C1 segment of cervical spinal cord (tissue), 14 donors: Measurements from ENCODE around the gene NDUFB3.
"Not testable (repeated sequence)": the region's sequence is repeated elsewhere in the genome, so short reads cannot be mapped to it uniquely, and the experiment has no call there.

Source experiments
- DNase-seq, 14 donors: peaks; one replicate each; lab custom pipeline; 2025; lab: John Stamatoyannopoulos, UW

NDUFB3 gene

DNA sequence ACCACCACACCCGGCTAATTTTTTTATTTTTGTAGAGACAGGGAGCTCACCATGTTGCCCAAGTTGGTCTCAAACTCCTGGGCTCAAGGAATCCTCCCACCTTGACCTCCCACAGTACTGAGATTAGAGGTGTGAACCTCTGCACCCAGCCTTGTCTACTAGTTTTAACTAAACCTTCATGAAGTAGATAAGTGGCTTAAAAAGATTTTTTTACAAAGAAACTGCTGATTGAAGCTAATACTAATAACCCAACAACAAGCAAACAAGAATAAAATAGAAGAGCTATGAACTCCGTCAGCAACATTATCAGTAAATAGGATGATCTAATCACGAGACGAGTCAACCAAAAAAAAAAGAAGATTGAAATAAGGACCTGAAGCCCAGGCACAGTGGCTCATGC lies 18.8 kb downstream of the NDUFB3 start:
- DNase-seq, result no peak

DNA sequence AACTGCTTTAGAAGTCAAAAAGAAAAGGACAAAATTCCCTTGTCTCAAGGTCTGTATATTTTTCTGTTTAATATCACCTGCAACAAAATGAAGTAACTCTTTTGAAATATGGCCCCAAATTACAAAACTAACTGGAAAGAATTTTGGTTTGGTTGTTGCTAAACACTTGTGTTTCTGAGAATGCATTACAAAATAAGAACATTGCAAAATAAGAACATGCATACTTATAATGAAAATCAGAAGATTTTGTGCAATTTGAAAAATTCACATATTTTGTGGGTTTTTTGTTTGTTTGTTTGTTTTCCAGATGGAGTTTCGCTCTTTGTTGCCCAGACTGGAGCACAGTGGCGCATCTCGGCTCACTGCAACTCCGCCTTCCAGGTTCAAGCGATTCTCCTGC lies 21.8 kb downstream of the NDUFB3 start:
- DNase-seq, result no peak

DNA sequence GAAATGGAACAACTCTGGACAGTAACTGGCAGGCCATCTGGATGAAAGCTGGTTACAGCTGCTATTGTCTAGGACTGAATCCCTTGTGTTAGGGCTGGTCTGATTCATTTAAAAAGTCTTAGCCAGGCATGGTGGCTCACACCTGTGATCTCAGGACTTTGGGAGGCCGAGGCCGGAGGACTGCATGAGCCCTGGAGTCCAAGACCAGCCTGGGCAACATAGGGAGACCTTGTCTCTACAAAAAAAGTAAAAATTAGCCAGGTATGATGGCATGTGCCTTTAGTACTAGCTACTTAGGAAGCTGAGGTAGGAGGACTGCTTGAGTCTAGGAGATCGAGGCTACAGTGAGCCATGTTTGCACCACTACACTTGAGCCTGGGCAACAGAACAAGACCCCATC lies 28.7 kb downstream of the NDUFB3 start:
- DNase-seq, result no peak

GRCh38 chr2:201105759-201106158 lies 34.0 kb downstream of the NDUFB3 start:
- DNase-seq, result no peak

GRCh38 chr2:201107624-201108023 lies 35.8 kb downstream of the NDUFB3 start:
- DNase-seq, result no peak

GRCh38 chr2:201108341-201108740 lies 36.5 kb downstream of the NDUFB3 start:
- DNase-seq, result peak in 1 of 14 donors; percentile 31

- no peak for DNase-seq
Measured at GRCh38 chr2:201109186-201109585, 37.4 kb downstream of the NDUFB3 start.

DNA sequence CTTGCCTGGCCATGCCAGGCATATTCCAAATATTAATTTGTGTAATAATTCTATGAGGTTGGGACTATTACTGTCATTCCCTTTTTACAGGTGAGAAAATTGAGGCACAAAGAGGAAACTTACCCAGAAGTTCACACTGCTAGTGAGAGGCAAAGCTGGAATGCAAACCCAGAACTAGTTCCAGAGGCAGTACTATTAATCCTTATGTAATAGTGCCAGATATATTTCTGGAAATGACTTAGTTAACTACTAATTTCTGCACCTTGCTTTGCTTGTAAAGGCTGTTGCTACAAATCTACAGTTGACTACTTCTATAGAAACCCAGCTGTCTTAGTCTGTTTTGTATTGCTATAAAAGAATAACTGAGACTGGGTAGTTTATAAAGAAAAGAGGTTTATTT lies 38.8 kb downstream of the NDUFB3 start:
- DNase-seq, result no peak

DNA sequence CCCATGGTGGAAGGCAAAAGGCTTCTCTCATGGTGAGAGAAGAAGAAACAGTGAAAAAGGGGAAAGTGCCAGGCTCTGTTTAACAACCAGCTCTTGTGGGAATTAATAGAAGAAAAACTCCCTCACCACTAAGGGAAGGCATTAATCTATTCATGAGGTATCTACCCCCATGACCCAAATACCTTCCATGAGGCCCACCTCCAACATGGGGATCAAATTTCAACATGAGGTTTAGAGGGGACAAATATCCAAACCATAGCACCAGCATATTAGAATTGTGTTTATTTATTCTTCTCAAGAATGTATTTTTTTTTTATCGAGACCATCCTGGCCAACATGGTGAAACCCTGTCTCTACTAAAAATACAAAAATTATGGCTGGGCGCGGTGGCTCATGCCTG lies 39.3 kb downstream of the NDUFB3 start:
- no peak for DNase-seq

DNA sequence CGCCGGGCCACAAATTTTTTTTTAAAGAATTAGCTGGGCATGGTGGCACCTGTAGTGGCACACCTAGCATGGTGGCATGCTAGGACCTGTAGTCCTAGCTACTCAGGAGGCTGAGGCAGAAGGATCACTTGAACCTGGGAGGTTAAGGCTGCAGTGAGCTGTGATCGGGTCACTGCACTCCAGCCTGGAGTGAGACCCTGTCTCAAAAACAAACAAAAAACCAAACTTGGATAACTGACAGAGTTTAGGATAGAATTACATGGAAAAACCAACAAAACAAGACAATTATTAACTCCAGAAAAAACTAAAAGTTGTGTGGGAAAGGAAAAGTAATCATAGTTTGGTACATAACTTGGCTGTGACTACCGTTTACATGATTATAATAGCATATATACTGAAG lies 42.5 kb downstream of the NDUFB3 start:
- no peak for DNase-seq

DNA sequence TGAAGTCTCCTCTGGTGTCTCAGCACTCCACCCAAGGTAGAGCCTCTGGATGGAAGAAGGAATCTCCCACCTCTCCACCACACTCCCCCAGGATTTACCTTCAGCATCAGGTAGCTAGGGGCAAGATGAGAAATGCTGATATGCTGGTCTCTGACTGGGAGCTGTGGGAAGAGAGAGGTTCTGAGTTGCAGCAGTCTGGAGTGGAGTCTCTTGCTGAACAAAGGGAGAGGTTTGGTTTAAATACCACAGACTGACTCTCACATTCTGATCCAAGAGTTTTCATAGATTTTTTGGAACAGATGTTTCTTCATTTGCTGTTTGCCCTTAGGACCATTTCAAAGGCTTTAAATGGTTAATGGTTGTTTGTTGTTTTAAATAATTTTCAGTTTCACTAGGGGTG lies 43.0 kb downstream of the NDUFB3 start:
- no peak for DNase-seq

DNA sequence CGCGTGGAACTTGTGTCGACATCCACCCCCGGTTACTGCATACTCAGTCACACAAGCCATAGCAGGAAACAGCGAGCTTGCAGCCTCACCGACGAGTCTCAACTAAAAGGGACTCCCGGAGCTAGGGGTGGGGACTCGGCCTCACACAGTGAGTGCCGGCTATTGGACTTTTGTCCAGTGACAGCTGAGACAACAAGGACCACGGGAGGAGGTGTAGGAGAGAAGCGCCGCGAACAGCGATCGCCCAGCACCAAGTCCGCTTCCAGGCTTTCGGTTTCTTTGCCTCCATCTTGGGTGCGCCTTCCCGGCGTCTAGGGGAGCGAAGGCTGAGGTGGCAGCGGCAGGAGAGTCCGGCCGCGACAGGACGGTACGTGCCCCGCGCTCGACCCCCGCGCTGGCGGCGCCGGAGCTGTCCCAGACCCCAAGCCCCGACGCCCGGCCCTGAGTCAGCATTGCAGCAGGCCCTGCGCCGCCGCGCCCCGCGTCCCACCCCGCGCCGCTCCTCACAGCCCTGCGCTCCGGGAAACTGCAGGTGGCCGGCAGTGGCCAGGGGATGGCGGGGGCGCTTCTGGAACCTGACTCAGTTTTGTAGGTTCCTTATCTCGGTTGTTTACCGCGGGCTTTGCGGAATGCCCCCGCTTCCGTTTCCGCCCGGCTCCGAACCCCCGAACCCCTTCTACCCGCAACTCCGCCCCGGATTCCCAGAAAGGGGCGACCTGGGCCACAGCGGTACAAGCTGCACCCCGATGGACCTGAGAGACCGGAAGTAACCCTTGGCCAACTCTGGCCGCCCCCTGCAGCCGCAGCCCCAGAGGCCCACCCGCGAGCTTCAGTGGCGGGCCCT lies 44.5 kb downstream of the NDUFB3 start, which contains the start of gene CFLAR:
TSS of gene CFLAR (plus strand) at position 50 of the 844 bp plus-strand sequence. CDS start 13,702 bp downstream, outside the sequence.
- peak in 13 of 14 donors; percentile 47 to 86 (median 74) for DNase-seq

GRCh38 chr2:201116959-201117734 lies 45.3 kb downstream of the NDUFB3 start:
- DNase-seq, result peak in 11 of 14 donors; percentile 43 to 80 (median 62)

- not testable (repeated sequence) for DNase-seq
Measured at GRCh38 chr2:201117735-201118094, 45.9 kb downstream of the NDUFB3 start.

GRCh38 chr2:201118121-201118960 lies 46.5 kb downstream of the NDUFB3 start:
- peak in 12 of 14 donors; percentile 51 to 78 (median 68) for DNase-seq

GRCh38 chr2:201118961-201119854 lies 47.4 kb downstream of the NDUFB3 start:
- peak in 1 of 14 donors; percentile 46 for DNase-seq

DNA sequence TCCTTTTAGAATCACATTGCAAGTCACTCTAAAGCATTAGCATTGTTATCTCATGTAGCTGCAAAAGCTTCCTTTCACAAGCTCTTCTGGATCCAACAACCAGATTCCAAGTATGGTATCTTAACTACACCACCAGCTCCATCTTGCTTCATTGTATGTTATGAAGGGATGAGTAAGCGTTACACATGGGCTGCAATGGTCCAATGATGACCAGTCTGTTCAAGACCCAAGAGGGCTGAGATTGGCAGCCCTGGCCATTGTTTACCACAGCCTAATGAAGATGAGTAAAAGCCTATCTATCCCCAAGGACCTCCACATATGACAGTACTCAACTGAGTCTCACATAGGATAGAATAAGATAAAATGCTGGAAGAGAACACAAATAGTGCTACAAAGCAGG lies 50.5 kb downstream of the NDUFB3 start:
- no peak for DNase-seq

GRCh38 chr2:201126308-201127151 lies 54.7 kb downstream of the NDUFB3 start:
- peak in 1 of 14 donors; percentile 17 for DNase-seq

DNA sequence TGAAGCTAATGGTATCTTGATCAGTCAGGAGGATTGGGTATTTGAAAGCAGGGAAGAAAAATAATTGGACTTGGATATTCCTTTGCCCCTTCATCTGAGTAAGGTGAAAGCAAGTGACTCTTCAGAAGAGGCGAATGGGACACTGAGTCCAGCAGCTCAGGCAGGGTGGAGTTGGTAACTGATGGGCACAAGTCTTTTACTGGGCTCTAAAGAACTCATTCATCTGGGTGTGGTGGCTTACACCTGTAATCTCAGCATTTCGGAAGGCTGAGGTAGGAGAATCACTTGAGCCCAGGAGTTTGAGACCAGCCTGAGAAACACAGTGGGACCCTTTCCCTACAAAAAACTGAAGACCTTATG lies 55.3 kb downstream of the NDUFB3 start:
- peak in 1 of 14 donors; percentile 39 for DNase-seq

- DNase-seq, result peak in 10 of 14 donors; percentile 12 to 91 (median 32)
Measured at GRCh38 chr2:201127570-201127969, 55.8 kb downstream of the NDUFB3 start.
